NCI-H2107 treated with DMSO at 0.1 percent for 48 hours (cell line): ENCODE results near the gene DCTPP1.
A peak's percentile ranks its signal among the peaks of the same experiment; 100 is the strongest.

Experiments used
- DNase-seq: peaks from one replicate; lab custom pipeline; 2025; ENCODE audit not compliant: unreplicated experiment; lab: John Stamatoyannopoulos, UW

The DCTPP1 gene

DNA sequence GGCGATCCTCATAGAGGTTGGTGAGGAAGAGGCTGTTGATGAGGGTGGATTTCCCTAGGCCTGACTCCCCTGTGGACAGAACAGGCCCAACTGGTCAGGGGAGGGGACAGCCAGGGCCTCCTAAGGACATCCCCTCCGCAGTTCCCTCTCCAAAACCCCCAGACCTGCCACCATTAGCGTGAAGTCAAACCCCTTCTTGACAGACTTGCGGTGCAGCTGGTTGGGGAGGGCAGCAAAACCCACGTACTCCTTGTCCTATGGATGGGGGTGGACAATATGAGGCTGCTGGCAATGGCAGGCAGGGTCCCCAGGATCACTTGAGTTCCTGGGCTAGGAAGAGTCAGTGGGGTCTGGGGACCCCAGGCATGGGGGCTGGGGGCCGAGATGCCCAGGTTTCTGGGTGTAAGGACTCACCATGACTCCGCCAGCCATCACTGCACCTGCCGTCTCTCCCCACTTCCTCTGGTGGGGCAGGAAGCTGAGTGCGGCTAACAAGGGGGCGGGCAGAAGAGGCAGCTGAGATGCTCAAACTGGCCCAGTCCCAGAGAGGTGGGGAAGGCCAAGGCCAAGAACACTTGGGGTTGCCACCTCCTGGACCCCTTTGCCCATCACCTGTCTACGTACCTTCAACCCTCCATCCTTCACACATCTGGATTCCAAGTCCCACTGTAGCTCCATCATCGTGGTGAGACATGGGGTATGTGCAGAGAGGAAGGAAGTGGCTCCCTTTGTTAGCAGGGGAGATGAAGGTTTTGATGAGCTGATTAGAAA is 47.5 kb downstream of the DCTPP1 start, which contains the start of gene SEPTIN1:
Gene SEPTIN1 (minus strand): TSS at position 451 of the 771 bp plus-strand sequence. CDS start 19 bp downstream, at position 432.
- no peak for DNase-seq

DNA sequence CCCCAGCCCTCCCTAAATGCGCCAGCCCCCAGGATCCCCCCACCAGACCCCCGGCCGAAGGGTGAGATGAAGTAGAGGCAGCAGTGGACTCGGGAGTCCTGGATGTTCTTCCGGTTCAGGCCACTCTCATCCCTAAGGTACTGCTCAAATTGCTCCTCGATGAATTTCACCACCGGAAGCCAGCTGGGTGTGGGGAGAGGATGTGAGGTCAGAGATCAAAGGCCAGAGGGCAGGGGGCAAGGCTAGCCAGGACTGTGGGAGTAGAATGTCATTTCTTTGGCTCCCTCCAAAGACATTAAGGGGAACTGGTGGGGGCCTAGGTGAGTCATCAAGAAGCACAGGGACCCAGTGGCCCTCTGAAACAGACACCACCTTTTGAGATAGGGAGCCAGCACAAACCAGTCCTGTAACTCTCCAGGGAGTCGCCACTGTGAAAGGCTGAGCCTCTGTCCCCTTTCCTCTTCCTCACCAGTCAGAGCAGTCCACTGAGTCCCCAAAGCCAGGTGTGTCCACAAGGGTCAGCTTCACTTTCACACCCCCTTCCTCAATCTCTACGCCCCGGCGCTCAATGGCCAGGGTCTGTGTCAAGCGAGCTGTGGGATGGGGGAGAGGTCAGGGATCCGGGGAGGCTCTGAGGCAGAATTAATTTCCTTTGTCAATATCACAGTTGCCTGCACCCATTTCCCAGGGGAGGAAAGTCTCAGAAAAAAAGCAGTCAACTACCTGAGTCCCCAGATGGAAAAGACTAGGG is 48.4 kb downstream of the DCTPP1 start:
- no peak for DNase-seq

DNA sequence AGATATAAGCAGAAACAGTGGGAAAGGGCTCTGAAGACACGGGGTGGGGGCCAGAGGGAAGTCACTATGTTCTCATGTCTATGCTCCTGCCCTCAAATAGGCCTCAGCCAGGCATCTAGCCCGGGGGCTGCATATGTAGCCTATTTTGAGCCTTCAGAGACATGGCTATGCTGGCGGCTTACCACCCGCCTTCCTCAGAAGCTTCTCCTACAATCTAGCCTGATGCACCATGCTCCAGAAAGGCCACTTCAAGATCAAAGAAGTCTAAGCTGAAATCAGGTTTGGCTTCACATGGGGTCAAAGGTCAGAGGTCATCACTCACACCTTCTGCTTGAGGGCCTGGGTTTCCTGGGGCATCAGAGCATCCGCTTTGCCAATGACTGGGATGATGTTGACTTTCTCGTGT is 49.0 kb downstream of the DCTPP1 start:
- no peak for DNase-seq

DNA sequence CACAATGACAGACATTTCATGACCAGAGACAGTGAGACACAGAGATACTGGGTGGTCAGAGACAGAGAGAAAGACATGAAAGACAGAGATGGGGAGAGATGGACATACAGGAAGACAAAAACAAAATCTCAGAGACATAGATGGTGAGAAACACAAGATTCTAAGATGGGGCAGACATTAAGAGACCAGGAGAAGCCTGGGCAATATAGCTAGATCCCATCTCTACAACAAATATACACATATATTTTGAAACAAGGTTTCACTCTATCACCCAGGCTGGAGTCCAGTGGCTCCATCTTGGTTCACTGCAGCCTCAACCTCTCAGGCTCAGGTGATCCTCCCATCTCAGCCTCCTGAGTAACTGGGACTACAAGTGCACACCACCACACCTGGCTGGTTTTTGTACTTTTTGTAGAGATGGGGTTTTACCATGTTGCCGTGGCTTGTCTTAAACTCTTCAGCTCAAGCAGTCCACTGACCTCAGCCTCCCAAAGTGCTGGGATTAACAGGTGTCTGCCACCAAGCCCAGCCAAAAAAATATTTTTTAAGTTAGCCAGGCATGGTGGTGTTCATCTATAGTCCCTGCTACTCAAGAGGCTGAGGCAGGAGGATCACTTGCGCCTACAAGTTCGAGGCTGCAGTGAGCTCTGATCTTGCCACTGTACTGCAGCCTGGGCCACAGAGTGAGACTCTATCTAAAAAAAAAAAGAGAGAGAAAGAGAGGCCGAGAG is 49.6 kb downstream of the DCTPP1 start:
- DNase-seq = no peak

DNA sequence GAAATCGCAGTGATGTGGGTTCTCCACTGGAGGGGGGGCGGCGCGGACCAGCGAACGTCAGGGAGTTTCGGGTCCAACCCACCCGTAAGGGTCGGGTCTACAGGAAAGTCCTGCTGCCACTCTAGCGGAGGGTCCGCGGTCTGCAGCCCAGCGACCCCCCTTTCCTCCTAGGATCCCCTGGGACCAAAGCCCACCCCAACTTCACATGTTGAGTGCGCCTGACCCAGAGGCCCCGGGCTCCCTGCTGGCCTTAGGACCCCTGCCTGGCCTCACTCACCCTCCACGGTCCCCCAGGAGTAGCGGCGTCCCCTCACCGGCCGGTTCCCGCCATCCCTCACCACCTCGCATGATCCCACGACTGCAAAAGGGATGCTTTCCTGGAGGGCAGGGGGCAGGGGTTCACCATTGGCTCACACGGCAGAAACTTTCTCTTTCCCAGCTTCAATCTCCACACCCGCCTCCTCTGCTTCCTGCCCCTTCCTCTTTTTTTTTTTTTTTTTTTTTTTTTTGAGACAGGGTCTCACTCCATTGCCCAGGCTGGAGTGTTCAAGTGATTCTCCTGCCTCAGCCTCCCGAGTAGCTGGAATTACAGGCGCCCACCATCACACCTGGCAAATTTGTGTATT is 50.6 kb downstream of the DCTPP1 start:
- no peak for DNase-seq

DNA sequence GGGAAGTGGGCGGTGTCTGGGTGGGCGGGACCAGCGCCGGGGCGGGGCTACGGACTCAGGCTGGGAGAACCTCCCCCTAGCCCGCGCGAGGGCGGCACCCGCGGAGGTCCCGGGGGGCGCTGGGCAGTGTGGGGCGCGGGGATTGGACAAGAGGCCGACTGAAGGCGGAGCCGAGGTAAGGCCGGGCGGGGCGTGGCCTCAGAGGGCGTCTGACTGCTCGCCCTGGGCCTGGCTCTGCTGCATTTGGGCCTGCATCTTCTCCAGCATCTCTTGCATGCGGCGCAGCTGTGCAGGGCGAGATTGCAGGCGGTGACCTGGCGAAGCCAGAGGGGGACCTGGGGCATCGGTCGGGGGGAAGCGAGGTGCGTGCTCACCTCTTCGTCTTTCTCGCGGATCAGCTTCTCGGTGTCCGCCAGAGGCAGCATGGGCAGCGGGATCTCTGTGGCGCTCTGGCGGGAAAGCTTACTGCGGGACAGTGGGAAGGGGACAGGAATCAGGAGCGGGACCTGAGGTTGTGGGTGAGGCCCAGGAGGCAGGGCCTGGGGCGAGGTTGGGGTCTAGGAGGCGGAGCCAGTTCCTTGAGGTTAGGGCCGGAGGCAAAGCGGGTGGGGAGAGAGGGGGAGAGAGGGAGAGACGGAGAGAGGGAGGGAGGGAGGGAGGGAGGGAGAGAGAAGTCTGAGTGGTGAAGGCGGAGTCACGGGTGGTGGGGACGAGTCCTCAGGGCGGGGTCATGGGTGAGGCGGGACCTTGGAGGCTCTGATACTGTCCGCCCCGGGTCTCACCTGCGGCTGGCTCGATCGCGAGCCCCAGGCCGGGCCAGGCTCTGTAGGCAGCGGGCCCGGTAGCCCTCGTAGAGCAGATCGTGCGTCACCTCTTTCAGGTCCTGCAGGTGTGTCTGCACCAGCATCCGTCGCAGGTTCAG is 51.3 kb downstream of the DCTPP1 start:
- peak; percentile 73 for DNase-seq

DNA sequence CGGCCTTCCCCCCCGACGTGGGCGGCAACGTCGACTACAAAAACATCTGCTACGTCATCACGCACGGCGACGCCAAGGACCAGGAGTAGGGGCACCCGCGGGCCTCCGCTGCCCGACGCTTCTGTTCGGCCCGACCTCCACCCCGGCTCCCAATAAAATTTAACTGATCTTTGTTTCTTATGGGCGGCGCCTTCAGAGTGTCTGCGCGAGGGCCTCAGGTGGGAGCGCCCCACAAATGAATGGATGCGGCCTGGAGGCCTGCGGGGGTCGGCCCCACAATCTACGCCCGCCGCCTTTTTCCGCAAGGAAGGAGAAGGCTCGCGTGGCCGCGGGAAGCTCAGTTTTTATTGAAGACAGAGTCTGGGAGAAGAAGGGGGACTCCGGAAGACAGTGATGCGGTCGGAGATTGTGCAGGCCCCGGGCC is 52.0 kb downstream of the DCTPP1 start:
- DNase-seq = peak; percentile 73

DNA sequence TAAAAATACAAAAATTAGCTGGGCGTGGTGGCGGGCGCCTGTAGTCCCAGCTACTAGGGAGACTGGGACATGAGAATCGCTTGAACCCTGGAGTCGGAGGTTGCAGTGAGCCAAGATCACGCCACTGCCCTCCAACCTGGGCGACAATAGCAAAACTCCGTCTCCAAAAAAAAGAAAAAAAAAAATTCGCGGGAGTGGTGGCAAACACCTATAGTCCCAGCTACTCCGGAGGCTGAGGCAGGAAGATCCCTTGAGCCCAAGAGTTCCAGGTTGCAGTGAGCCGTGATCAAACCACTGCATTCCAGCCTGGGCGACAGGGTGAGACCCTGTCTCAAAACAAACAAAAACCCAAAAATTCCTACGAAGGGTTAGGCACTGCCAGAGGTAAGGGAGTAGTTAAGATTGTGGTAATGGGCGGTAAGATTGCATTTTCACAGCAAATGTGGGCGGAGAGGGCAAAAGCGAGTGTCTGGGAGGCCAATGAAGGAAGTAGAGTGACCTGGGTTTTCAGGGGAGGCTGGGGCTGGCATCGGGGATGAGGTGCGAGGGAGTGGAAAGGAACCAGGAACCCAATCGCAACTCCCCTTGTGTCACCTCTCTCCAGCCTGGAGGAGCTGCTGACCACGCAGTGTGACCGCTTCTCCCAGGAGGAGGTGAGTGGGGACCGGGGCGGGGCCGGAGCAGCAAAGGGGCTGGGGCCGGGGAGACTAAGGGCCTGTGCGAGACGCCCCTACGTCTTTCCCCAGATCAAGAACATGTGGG is 52.6 kb downstream of the DCTPP1 start:
- no peak for DNase-seq

DNA sequence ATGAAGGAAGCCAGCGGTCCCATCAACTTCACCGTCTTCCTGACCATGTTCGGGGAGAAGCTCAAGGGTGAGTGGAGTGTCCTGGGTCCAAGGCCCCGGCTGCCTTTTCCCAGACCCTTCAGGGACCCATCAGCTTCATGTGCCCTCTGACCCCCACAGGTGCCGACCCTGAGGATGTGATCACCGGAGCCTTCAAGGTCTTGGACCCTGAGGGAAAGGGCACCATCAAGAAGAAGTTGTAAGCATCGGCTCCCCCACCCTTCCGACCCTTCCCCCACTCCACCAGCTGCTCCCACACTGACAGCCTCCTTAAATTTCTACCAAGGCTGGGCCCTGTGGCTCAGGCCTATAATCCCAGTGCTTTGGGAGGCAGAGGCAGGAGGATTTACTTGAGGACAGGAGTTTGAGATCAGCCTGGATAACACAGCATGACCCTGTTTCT is 53.3 kb downstream of the DCTPP1 start:
- DNase-seq = no peak

DNA sequence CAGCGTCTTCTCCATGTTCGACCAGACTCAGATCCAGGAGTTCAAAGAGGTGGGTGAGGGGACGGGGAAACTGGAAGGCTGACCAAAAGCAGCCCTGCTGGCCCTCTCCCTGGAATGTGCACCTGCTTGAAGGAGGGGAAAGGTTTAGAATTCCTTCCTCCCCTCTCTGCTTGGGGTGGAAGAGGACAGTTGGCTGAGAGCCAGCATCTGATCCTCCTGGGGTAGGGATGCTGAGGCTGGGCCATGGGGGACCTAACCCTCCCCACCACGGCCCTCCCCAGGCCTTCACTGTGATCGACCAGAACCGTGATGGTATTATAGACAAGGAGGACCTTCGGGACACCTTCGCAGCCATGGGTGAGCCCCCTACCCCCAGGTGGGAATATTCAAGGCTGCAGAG is 54.0 kb downstream of the DCTPP1 start:
- DNase-seq = no peak

DNA sequence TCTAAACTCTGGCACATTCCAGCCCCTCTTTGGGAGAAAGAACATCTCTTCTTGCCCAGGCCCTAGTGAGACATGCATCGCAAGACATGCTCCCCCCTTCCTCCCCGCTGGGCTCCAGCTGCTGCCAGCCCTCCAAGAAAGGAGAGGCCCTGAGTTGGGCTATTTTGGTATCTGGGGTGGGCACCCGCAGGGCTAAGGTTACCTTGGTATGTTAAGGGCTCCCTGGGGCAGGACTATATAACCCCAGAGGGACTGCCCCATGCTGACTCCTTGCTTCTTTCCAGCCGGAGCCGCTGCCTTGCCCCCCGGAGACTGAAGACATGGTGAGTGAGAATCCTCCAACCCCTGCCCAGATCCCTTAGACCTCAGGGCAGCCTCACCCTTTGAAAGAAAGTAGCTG is 55.3 kb downstream of the DCTPP1 start, which contains the start of gene MYL11:
Gene MYL11 (plus strand): TSS at position 265 of the 400 bp plus-strand sequence. CDS start 56 bp downstream, at position 321.
- no peak for DNase-seq
